SH-SY5Y (cell line): Measurements from ENCODE around the gene WFDC2.

Experiments
- GATA2 ChIP-seq: IDR thresholded peaks from 2 replicates; pipeline ENCODE4 v1.6.1; 2011; ENCODE audit warnings: mild to moderate bottlenecking, low read depth, low read length
- GATA3 ChIP-seq: IDR thresholded peaks from 2 replicates; pipeline ENCODE4 v1.6.1; 2011; ENCODE audit warnings: low read depth, mild to moderate bottlenecking, low read length, moderate library complexity

GRCh38 chr20:45467172-45467571 is 2.4 kb upstream of the WFDC2 start:
- no peak for TF ChIP-seq GATA3
- no peak for TF ChIP-seq GATA2
